HG03469 (cell line): ENCODE data around the gene SNX15.
"Not testable (repeated sequence)": the region's sequence is repeated elsewhere in the genome, so short reads cannot be mapped to it uniquely, and the experiment has no call there.

Source experiments
- ATAC-seq: cut with Tn5 transposase; IDR thresholded peaks from one replicate; pipeline ENCODE4 v1.9.1; 2021; ENCODE audit warnings: mild to moderate bottlenecking, moderate library complexity, moderate number of reproducible peaks; ENCODE audit not compliant: unreplicated experiment

Gene SNX15

DNA sequence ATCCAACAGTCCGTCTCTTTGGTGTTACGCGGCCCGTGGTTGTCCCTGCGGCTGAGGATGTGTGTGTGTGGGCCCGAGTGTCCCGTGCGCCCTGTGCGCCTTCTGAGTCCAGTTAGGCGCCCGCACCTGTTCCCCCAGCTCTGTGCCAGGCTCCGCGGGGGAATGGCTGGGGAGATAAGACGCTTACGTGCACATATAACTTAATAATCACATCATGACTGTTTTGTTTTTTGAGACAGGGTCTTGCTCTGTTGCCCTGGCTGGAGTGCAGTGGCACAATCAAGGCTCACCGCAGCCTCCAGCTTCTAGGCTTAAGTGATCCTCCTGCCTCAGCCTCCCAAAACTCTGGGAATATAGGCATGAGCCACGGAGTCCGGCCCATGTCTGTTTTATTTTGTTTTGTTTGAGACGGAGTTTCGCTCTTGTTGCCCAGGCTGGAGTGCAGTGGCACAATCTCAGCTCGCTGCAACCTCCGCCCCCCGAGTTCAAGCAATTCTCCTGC is 12.5 kb upstream of the SNX15 start:
- no peak for ATAC-seq

DNA sequence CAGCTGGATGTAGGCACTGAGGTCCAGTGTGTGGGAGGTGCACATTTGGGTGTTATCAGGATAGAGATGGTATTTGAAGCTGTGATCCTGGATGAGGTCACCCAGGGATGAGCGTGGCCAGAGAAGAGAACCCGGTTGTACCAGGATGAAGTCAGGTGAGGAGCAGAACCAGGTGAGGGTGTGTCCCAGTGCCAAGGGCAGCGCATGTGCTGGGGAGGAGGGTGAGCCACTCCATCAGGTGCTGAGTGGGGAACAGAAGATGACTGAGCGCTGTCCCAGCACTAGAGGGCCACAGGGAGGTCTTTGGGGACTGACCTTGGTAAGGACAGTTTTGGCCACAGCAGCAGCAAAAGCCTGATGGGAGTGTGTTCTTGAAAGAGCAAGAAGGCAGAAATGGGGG is 10.5 kb upstream of the SNX15 start:
- no peak for ATAC-seq

DNA sequence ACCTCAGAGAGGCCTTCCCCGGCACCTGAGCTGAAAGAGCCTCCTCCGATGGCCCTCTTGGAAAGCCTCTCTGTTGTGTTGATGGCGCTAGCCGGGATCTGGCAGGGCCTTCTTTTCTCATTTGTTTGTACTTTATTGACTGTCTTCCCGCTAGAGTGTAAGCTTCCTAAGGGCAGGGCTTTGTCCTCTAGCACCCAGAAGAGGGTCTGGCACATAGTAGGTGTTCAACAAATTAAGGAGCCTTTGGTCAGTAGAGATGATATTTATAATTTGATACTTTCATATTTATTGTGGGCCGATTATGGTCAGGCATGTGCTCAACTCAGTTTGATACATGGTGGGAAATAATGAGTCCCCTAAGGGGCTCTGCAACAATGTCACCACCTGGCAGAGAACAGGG is 9.3 kb upstream of the SNX15 start:
- ATAC-seq = no peak

DNA sequence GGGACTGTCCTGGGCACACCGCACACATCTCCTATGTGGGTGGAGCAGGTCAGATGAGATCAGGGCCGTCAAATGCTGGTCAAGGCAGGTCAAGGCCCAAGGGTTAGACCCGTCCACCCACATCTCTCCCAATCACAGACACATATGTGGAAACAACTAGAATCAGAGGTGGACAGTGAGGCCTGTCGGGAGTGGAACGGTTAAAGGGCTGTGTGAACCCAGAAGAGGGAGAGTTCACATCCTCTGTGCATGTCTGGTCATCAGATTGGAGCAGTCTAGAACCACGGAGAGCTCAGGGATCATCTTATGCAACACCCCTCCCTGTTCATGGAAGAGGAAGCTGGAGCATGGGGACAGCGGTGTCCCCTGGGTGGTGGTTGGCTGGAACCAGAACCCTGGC is 7.4 kb upstream of the SNX15 start:
- ATAC-seq = no peak

DNA sequence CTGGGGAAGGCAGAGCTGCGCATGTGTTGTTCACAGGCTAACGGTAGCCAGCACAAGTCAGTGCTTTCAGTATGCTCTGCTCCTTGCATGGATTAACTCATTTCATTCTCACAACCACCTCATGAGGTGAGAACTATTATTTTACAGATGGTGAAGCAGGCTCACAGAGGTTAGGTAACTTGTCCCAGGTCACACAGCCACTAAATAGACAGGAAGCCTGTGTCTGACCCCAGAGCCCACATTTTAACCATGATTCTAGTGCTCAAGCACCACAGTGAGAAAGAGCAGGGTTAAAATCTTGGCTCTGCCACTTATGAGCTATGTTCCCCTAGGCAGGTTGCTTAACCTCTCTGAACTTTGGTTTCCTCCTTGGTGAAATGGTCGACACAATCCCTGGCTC is 6.2 kb upstream of the SNX15 start:
- no peak for ATAC-seq

DNA sequence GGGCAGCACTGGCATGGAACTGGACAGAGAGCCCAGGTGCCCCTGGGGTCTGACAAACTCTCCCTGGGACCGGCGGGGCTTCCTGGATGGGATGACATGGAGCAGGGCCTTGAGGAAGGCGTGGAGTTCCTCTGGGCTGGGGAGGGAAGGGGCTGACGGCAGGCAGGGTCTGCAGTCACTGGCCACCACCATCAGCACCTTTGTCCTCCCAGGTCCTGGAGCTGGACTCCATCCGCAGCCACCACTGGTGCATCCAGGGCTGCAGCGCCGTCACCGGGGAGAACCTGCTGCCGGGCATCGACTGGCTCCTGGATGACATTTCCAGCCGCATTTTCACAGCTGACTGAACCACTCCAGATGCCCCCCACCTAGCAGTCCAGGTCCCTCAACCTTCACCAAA is 5.7 kb upstream of the SNX15 start:
- no peak for ATAC-seq

DNA sequence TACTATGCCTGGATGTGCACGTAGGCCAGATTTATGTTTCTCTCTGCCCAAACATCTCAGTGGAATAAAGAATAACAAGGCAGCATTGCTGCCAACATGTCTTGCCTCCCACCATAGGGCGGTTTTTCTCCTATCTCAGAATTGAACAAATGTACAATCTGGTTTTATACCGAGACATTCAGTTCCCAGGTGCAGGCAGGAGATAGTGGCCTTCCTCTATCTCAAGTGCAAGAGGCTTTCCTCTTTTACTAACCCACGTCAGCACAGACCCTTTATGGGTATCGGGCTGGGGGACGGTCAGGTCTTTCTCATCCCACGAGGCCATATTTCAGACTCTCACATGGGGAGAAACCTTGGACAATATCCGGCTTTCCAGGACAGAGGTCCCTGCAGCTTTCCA is 3.7 kb upstream of the SNX15 start:
- not testable (repeated sequence) for ATAC-seq

DNA sequence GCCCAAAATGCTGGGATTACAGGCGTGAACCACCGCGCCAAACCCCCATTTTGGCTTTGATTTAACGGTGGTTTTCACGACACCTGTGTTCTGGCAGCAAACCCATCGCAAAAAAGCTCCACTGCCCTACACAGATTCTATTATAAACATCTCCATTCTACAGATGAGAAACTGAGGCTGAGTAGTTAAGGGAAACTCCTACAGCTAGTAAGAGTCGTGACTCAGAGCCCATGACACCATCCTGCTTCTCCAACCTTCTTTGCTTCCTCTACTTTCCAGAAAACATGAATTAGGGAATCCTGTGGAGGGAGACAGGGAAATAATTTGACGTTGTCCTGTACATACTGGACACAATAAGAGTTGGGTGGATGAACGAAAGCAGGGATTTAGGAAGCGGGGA is 429 bp upstream of the SNX15 start:
- ATAC-seq = no peak

DNA sequence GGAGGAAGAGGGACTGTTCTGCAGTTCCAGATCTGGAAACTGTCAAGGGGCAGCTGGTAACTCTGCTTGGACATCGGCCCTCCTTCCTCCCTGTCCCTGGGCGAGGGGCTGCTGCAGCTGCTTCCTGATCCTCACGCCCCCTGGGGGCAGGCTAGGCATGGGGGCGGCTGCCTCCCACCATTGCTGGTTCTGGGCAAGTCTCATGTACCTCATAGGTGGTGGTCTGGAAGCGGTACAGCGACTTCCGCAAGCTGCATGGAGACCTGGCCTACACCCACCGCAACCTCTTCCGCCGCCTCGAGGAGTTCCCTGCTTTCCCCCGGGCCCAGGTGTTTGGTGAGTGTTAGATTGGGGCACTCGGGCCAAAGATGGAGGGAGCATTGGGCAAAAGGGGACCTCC is 5.0 kb downstream of the SNX15 start:
- no peak for ATAC-seq

DNA sequence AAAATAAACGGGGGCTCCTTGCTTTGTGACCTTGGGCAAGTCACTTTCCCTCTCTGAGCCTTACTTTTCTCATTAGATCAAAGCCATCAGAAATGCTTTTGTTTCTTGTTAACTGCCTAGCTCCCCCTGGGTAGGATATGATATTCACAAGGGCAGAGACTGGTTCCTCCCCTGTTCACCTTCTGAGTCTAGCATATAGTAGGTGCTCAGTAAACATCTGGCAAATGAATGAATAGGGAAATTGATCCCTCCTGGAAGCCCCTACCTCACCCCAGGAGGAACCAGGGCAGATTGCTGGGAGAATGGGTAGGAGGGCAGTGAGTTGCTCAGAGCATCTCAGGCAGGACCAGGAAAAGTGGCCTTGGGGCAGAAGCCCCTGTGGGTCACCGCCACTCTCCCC is 7.2 kb downstream of the SNX15 start:
- no peak for ATAC-seq

DNA sequence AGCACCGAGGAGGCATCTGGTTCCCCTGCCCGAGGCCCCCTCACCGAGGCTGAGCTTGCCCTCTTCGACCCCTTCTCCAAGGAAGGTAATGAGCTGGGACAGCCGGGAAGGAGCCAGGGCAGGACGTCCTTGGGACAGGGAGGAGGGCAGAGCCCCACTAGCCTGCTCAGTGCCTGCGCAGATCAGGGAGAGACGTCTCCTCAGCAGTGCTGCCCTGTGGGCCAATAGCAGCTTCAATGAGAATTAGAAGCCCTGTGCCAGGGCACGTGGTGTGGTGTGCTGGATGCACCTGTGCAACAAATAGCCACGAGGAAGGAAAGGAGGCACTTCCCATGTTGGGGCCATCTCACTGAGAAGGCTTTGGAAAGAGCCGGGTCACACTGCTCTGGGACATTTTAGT is 8.3 kb downstream of the SNX15 start:
- ATAC-seq = no peak

DNA sequence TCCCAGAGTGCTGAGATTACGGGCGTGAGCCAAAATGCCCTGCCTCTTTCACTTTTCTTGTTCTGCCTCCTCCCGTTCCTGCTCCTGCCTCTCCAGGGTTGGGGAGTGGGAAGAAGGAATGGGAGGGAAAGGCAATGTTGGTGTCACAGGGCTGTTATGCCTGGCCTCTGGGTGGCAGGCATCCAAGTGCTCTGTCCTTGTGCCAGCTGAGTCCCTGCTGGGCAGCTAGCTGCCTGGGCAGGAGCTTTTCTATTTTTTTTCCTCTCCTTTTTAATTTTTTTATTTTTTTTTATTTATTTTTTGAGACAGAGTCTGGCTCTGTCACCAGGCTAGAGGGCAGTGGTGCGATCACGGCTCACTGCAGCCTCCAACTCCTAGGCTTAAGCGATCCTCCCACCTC is 9.7 kb downstream of the SNX15 start:
- no peak for ATAC-seq

DNA sequence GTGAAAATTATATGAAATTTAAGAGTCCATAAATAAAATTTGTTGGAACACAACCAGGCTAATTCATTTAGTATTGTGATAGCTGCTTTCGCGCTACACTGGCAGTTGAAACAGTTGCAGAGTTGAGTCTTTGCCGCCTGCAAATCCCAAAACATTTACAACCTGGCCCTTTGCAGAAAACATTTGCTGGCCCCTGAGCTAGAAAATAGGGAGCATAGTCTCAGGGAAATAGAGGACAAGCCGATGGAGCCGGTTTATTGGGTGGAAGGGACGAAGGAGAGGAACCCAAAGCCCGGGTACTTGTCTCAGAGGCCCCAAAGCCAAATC is 13.2 kb downstream of the SNX15 start:
- ATAC-seq = no peak

DNA sequence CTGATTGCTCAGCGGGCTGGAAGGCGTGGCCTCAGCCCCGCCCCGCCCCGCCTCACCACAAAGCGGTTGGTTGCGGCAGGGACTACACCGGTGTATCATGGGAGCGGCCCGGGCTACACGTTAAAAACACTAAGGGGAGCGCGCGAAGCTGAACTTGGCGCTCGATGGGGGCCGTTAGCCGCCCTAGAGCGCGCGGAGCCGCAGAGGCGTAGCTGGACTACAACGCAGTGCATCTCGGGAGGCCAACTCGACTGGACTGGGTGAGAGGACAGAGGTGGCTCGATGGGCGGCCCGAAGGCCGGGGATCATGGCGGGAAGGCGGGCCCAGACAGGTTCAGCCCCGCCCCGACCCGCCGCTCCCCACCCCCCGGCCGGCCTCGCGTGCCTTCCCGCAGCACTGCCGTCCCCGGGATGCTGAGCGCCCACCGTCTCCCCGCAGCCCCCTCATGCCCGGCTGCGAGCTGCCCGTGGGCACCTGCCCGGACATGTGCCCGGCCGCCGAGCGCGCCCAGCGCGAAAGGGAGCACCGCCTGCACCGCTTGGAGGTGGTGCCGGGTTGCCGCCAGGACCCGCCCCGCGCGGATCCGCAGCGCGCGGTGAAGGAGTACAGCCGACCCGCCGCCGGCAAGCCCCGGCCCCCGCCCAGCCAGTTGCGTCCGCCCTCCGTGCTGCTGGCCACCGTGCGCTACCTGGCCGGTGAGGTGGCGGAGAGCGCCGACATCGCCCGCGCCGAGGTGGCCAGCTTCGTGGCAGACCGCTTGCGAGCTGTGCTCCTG is 13.8 kb downstream of the SNX15 start, which contains the start of gene SAC3D1:
SAC3D1 (plus strand) TSS at position 364 of the 776 bp plus-strand sequence; CDS start at position 447, 83 bp downstream.
- peak; percentile 54 for ATAC-seq

DNA sequence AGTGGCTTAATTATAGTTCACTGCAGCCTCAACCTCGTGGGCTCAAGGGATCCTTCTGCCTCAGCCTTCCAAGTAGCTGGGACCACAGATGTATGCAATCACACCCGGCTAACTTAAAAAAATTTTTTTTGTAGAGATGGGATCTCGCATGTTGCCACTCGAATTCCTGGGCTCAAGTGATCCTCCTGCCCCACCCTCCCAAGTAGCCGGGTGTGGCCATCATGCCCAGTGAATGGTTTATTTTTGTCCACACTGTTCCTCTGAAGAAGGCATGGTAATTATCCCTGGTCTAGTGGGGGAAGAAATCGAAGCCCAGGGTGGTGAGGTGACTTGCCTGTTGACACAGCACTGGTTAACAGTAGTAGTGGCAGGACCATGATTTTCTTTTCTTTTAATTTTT is 15.7 kb downstream of the SNX15 start:
- ATAC-seq = no peak

DNA sequence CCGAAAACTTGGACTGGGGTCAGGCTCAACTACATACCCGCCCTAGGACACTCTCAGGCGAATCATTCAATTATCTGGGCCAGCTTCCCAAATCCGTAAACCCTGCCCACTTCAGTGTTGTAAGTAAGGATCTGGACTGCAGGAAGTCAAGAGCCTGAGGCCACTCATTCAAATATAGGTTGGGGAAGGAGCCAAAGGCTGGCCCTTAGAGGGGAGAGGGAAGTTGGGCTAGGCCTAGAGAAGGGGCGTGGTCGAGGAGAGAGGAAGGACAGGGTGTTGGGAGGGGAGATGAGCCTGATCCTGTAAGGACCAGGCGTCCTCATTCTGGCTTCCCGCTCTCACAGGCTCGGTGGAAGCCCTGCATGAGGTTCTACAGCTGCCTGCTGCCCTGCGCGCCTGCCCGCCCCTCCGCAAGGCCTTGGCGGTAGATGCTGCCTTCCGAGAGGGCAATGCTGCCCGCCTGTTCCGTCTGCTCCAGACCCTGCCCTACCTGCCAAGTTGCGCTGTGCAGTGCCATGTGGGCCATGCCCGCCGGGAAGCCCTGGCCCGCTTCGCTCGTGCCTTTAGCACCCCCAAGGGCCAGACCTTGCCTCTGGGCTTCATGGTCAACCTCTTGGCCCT is 16.8 kb downstream of the SNX15 start:
- ATAC-seq = no peak

DNA sequence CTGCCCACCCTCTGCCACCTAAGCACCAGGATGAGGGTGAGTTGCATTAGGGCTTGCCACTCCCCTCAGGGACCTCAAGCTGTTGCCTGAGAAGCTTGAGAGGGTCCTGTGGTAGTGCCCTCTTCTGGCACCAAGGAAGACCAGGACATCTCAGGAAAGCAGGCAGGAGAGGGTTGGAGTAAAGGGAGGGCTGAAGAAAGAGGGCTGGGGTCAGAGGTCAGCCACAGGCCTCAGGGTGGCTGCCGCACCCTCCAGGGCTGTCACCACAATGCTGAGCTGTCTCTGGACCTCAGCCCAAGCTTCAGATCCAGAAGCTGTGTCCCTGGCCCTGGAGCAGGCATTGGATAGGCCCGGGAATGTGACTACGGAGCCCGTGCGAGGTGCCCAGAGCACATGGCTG is 17.8 kb downstream of the SNX15 start:
- ATAC-seq = no peak

DNA sequence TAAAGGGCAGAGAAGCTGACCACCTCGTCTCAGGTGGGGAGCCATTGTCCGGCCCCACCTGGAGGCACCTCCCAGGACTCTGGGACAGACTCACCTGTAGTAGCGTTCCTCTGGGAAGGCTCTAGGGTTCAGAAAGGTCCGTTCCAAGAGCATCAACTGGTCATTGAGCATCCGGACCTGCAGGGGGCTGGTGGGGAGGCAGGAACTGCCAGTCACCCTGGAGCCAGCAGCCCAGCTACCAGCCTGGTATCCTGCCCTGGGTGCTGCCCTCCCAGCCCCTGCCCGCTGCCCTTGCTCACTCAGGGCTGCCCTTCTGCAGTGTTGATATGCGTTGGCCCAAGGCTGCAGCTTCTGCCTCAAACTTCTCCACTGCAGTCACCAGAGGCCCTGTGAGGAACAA is 18.5 kb downstream of the SNX15 start:
- ATAC-seq = no peak

DNA sequence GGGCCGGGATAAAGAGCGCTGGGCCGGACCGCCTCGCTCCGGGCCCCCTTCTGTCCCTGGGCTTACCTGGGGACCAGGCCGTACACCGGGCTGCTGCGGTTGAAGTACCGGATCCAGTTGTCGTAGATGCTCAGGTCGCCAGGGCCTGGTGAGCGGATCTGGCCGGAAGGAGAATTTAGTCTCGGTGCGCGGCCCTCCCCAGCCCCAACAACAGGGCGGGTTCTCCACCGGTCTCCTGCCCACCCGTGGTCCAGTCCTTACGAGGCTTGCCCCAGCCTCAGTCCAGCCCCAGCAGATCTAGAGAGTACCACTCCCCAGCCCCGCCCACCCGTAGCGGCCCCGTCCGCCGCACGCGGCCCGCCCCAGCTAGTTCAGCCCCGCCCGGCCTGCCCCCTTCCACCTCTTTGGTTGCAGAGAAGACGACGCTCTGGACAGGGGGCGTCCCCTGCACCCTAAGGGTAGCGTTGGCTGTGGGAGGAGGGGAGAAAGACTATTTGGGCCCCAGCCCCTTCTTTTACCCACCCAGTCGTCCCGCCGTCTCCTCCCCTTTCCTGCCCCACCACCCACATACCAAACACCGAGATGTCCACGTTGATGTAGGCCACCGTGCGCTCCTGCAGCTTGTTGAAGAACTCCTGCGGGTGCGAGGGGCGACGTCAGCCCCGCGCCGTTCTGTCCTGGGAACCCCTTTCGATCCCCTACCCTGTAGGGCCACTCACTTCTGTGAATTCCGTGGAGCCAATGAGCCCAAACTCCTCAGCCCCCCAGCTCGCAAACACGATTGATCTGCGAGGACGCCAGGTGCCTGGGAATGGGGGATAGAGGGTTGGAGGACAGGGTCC is 20.6 kb downstream of the SNX15 start:
- no peak for ATAC-seq

DNA sequence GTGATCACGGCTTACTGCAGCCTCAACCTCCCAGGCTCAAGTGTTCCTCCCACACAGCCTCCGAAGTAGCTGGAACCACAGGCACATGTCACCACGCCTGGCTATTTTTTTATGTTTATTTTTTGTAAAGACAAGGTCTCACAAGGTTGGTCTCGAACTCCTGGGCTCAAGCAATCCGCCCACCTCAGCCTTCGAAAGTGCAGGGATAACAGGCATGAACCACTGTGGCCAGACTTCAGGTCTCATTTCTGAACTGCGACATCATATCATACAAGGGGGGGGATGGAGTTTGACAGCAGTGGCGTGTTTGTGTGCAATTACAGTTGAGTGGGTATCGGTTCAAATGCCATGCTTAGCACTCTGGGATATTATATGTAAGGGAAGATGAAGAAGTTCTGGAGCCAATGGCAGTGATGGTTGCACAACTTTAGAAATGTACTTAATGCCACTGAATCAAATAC is 24.2 kb downstream of the SNX15 start:
- no peak for ATAC-seq

DNA sequence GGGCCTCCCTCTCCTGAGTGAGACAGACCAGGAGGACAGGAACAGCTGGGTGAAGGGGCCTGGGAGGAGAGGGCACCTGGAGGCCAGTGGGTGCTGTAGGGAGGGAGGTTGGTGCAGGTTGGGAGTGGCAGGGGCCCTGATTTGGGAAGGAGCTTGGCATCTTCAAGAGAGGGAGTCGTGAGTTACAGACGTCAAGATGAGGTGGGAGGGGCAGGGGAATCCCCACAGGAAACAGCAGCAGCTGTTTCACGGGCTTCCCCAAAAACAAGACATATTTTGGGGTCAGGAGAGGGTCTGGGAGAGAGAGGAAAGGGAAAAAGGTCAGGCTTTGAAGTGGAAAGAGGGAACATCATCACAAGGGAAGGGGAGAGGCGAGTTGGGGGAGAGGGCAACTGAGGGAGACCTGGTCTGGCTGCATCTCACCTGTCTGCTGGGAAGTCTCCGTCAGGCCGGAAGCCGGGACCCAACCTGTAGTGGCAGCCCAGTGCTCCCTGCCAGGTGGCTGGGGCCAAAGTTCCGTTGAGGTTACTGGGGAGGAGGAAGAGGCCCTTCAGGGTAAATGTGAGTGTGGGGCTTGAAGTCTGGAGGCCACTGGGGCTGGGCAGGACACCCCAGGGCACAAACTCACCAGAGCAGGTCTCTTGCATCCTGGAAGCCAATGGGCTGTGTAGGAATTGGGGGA is 26.7 kb downstream of the SNX15 start:
- ATAC-seq = no peak
